ENCODE results near the gene PSMG1. TPM values are rescaled to one million over a fixed set of nuclear protein-coding genes. Genes with fewer than 3 reads are reported as not detected.

PSMG1 gene
- total and polyA plus RNA-seq, 10 of the 15 experiments (the other 5 are each of a cell fraction or from before 2014, with no cell fraction given), result 21.3 to 248 (median 121) TPM

- TF ChIP-seq USF1 (IDR thresholded peaks at IDR 0.05; ENCODE audit: borderline replicate concordance, extremely low read length, insufficient read depth, low read depth, low read length) (peak; percentile 11), NFYB (IDR thresholded peaks at IDR 0.05; ENCODE audit: insufficient read depth, low read depth, low read length) (peak; percentile 37; the same call in 1 of the 2 replicates), JUND (IDR thresholded peaks at IDR 0.05; ENCODE audit: low read depth, low read length) (no peak), EGR1 (IDR thresholded peaks at IDR 0.05; ENCODE audit: borderline replicate concordance in 1 of 2, low read depth in 2 of 2, low read length in 2 of 2) (no peak)
These were observed 39.1 kb downstream of the PSMG1 start (continued) for GRCh38 chr21:39144191-39144590.

- ChIA-PET POLR2A (no interaction called here), SMC1A (ENCODE audit: uncharacterized antibody, unreplicated experiment) (no interaction called here), CTCF (no interaction called here), RAD21 (ENCODE audit: unreplicated experiment) (no interaction called here)
- WGBS (ENCODE audit: insufficient coverage, insufficient replicate concordance, low lambda C conversion rate, missing lambda C conversion rate), result 21% methylated on average over 3 of the region's 3 CpGs
- BruUV-seq (replicated peaks), result no TSS peak
- no peaks in the 10 kb centered on the region for H4K20me1 ChIP-seq (ENCODE audit: control insufficient read depth, insufficient read depth)
- H3K4me2 ChIP-seq (ENCODE audit: control insufficient read depth, insufficient read depth), result no peak overlapping the region
- no peaks in the 10 kb centered on the region for H3K36me3 ChIP-seq (ENCODE audit: control insufficient read depth in 2 of 2, insufficient read depth in 2 of 2, low read length in 1 of 2)
- no peaks in the 10 kb centered on the region for H3K79me2 ChIP-seq (ENCODE audit: control insufficient read depth, insufficient read depth, low read length)
- H3K27me3 ChIP-seq (replicated peaks in 1 of 2; ENCODE audit: control insufficient read depth in 2 of 2, insufficient read depth in 2 of 2, low read length in 1 of 2), result 0 out of 4 replicates have a peak, but pooled peaks cover 0 to 2% of the 10 kb centered on the region in 2 experiments
- in situ Hi-C loops (cut with MboI) (loop anchor here (10.0 kb wide), 1 partner anchor 418 kb away; no protein-coding TSS in a partner anchor), intact Hi-C loops (cut with micrococcal nuclease; ENCODE audit: unreplicated experiment) (no loop called here)
- no peaks in the 10 kb centered on the region; the same call in 2 of the 3 replicates for H3K9me3 ChIP-seq (replicated peaks; ENCODE audit: control insufficient read depth, insufficient read depth, low read length)
- DNase-seq (ENCODE audit: low read depth, low spot score), result no peak
- FAIRE-seq, result no peak
- H3K4me3 ChIP-seq, result no peak overlapping the region
- no peaks in the 10 kb centered on the region for H3K4me1 ChIP-seq (ENCODE audit: control insufficient read depth, insufficient read depth, low read length)
- H2AFZ ChIP-seq (ENCODE audit: control insufficient read depth, low read depth, low read length), result no peak overlapping the region
- H3K9ac ChIP-seq (ENCODE audit: control insufficient read depth, insufficient read depth, low read length), result no peak overlapping the region
- H3K27ac ChIP-seq (ENCODE audit: control insufficient read depth, insufficient read depth), result no peak overlapping the region
- no peak for ATAC-seq
- no peak for TF ChIP-seq ZBTB40 (IDR thresholded peaks at IDR 0.05; ENCODE audit: borderline replicate concordance)
- TF ChIP-seq MAX (IDR thresholded peaks at IDR 0.05; ENCODE audit: low read depth, low read length), result no peak
- no peak for TF ChIP-seq HSF1 (IDR thresholded peaks at IDR 0.05; ENCODE audit: low read depth, low read length)
- no peak for TF ChIP-seq KAT2A (conservative IDR thresholded peaks at IDR 0.05; ENCODE audit: control insufficient read depth, low read depth, low read length)
- no peak for TF ChIP-seq ESRRA (IDR thresholded peaks at IDR 0.05; ENCODE audit: low read length)
- TF ChIP-seq MTA3 (IDR thresholded peaks at IDR 0.05; ENCODE audit: borderline replicate concordance, low read length), result no peak
- no peak for TF ChIP-seq CHD4 (IDR thresholded peaks at IDR 0.05)
- no peak for TF ChIP-seq HCFC1 (IDR thresholded peaks at IDR 0.05; ENCODE audit: low read length)
- TF ChIP-seq E2F4 (IDR thresholded peaks at IDR 0.05; ENCODE audit: low read depth, low read length), result no peak
These were observed 40.3 kb downstream of the PSMG1 start for GRCh38 chr21:39142972-39143371.

Measured in GM12878 (cell line).